ENCODE results near the gene VTA1. TPM values are rescaled to one million over a fixed set of nuclear protein-coding genes. Genes with fewer than 3 reads are reported as not detected.

The VTA1 gene
- total RNA-seq, 1 experiment from 2014 or later: 67.8 TPM

DNA sequence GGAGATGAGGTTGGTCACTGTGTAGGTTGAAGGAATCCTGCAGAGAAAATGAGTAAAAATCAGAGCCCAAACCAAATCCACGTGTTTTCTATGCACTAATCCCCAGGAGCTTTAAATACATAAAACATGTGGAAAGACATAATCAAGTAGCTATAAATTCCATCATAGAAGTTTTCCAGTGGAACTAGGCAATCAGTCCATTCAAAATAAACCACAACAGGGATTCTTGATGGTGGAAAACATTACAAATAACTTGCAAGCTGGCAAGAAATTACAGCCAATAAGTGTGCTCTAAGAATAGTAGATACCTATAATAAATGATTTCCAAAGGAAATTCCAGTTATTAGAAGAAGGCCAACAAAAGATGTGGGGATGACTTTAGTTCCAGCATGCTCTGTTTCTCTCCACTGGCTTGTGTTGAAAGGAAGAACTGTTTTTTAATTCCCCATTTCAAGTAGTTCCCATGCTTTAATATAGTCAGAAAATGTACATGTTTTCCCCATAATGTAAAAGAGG, 104.9 kb downstream of the VTA1 start:
- no peak for DNase-seq (ENCODE audit: low read depth, low spot score)
- Histone ChIP-seq H3K4me1 (ENCODE audit: control insufficient read depth in 1 of 2, insufficient read depth in 2 of 2, low read length in 2 of 2) (no peaks in the 10 kb centered on the region), H3K9ac (ENCODE audit: low read length) (no peak overlapping the region), H3K79me2 (ENCODE audit: insufficient read depth, low read length) (no peaks in the 10 kb centered on the region), H3K36me3 (ENCODE audit: control insufficient read depth in 1 of 2, insufficient read depth in 2 of 2, low read length in 2 of 2) (no peaks in the 10 kb centered on the region), H4K20me1 (ENCODE audit: insufficient read depth) (no peaks in the 10 kb centered on the region), H3K4me3 (replicated peaks in 1 of 2; ENCODE audit: low read depth in 1 of 2, low read length in 2 of 2) (no peak overlapping the region), H3K27ac (ENCODE audit: low read depth, low read length) (no peak overlapping the region), H3K27me3 (ENCODE audit: insufficient read depth, low read length) (no peaks in the 10 kb centered on the region), H3K9me2 (ENCODE audit: insufficient read depth) (no peaks in the 10 kb centered on the region), H3K4me2 (ENCODE audit: low read length) (no peak overlapping the region), H2AFZ (ENCODE audit: low read depth, low read length, poor library complexity, severe bottlenecking) (no peak overlapping the region), H3K9me3 (ENCODE audit: control insufficient read depth in 1 of 2, insufficient read depth in 1 of 2, low read depth in 1 of 2, low read length in 2 of 2) (no peaks in the 10 kb centered on the region)
- ChIA-PET POLR2A (no interaction called here), RAD21 (ENCODE audit: low non-redundant PET in 1 of 2, low total read pairs in 2 of 2, uncharacterized antibody in 2 of 2, unreplicated experiment in 2 of 2) (no interaction called here), CTCF (no interaction called here)
- intact Hi-C loops (cut with micrococcal nuclease): no loop called here
- TF ChIP-seq EZH2phosphoT487 (IDR thresholded peaks at IDR 0.05; ENCODE audit: borderline replicate concordance) (no peak), SRF (IDR thresholded peaks at IDR 0.05; ENCODE audit: low read depth) (no peak), POLR2A (IDR thresholded peaks at IDR 0.05; ENCODE audit: borderline replicate concordance, extremely low read depth, insufficient read depth, insufficient read length) (no peak), ELF1 (IDR thresholded peaks at IDR 0.05; ENCODE audit: borderline replicate concordance, low read depth) (no peak), ZFX (IDR thresholded peaks at IDR 0.05) (no peak), CEBPB (IDR thresholded peaks at IDR 0.05; ENCODE audit: low read depth) (no peak), TCF7L2 (IDR thresholded peaks at IDR 0.05; ENCODE audit: borderline replicate concordance, extremely low read depth, insufficient read depth, insufficient read length) (no peak), JUND (IDR thresholded peaks at IDR 0.05) (no peak), CBX3 (IDR thresholded peaks at IDR 0.05; ENCODE audit: low read depth) (no peak), POLR2AphosphoS5 (IDR thresholded peaks at IDR 0.05; ENCODE audit: low read depth, low read length) (no peak), EZH2 (IDR thresholded peaks at IDR 0.05) (no peak), RAD21 (IDR thresholded peaks at IDR 0.05; ENCODE audit: low read depth) (no peak), FOSL1 (IDR thresholded peaks at IDR 0.05; ENCODE audit: low read depth) (no peak), SP1 (IDR thresholded peaks at IDR 0.05; ENCODE audit: low read depth) (no peak), ZNF274 (IDR thresholded peaks at IDR 0.05; ENCODE audit: low read depth, low read length) (no peak)
- TF ChIP-seq, protein P1, sequence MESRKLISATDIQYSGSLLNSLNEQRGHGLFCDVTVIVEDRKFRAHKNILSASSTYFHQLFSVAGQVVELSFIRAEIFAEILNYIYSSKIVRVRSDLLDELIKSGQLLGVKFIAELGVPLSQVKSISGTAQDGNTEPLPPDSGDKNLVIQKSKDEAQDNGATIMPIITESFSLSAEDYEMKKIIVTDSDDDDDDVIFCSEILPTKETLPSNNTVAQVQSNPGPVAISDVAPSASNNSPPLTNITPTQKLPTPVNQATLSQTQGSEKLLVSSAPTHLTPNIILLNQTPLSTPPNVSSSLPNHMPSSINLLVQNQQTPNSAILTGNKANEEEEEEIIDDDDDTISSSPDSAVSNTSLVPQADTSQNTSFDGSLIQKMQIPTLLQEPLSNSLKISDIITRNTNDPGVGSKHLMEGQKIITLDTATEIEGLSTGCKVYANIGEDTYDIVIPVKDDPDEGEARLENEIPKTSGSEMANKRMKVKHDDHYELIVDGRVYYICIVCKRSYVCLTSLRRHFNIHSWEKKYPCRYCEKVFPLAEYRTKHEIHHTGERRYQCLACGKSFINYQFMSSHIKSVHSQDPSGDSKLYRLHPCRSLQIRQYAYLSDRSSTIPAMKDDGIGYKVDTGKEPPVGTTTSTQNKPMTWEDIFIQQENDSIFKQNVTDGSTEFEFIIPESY (IDR thresholded peaks at IDR 0.05; ENCODE audit: extremely low read depth, insufficient replicate concordance, low read length): no peak
- TF ChIP-seq, protein P2, sequence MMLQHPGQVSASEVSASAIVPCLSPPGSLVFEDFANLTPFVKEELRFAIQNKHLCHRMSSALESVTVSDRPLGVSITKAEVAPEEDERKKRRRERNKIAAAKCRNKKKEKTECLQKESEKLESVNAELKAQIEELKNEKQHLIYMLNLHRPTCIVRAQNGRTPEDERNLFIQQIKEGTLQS (IDR thresholded peaks at IDR 0.05): no peak
- TF ChIP-seq, protein P3, sequence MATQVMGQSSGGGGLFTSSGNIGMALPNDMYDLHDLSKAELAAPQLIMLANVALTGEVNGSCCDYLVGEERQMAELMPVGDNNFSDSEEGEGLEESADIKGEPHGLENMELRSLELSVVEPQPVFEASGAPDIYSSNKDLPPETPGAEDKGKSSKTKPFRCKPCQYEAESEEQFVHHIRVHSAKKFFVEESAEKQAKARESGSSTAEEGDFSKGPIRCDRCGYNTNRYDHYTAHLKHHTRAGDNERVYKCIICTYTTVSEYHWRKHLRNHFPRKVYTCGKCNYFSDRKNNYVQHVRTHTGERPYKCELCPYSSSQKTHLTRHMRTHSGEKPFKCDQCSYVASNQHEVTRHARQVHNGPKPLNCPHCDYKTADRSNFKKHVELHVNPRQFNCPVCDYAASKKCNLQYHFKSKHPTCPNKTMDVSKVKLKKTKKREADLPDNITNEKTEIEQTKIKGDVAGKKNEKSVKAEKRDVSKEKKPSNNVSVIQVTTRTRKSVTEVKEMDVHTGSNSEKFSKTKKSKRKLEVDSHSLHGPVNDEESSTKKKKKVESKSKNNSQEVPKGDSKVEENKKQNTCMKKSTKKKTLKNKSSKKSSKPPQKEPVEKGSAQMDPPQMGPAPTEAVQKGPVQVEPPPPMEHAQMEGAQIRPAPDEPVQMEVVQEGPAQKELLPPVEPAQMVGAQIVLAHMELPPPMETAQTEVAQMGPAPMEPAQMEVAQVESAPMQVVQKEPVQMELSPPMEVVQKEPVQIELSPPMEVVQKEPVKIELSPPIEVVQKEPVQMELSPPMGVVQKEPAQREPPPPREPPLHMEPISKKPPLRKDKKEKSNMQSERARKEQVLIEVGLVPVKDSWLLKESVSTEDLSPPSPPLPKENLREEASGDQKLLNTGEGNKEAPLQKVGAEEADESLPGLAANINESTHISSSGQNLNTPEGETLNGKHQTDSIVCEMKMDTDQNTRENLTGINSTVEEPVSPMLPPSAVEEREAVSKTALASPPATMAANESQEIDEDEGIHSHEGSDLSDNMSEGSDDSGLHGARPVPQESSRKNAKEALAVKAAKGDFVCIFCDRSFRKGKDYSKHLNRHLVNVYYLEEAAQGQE (IDR thresholded peaks at IDR 0.05; ENCODE audit: low read depth): no peak
- no TSS peak for BruUV-seq (replicated peaks)
- no peak for ATAC-seq

Measured in HCT116 (cell line).